IMR-90 (cell line): Measurements from ENCODE around the gene ATP1B4. TPM values are rescaled to one million over a fixed set of nuclear protein-coding genes. Genes with fewer than 3 reads are reported as not detected.

Experiments
- ATAC-seq: fragments of 200-7000 bp; cut with Tn5 transposase; 2 replicates; pipeline ENCODE4 v1.9.1; 2020; ENCODE audit warnings: low read depth, mild to moderate bottlenecking, moderate library complexity
- BruUV-seq: library from RNA; stranded (reverse); fragments of 400-500 nt; replicated peaks from 2 replicates; lab custom pipeline; 2021; lab: Mats Ljungman, UMichigan
- CTCF ChIA-PET: fragments of 300-600 bp; formaldehyde crosslinking; extraction: SDS; loops from one replicate; lab custom pipeline; 2021; ENCODE audit warnings: antibody characterized with exemption; lab: Yijun Ruan, JAX
- POLR2A ChIA-PET: fragments of 300-600 bp; sonication (Branson Sonifier 250); formaldehyde crosslinking; loops from one replicate; lab custom pipeline; 2022; ENCODE audit warnings: antibody characterized with exemption; ENCODE audit not compliant: unreplicated experiment; lab: Charles Lee
- DNase-seq: peaks from one replicate; pipeline ENCODE4 v3.0.0; 2013
- H2AFZ ChIP-seq: replicated peaks from 2 replicates; pipeline ENCODE3; 2013; ENCODE audit warnings: low read length, mild to moderate bottlenecking; ENCODE audit not compliant: poor library complexity
- H2AK5ac ChIP-seq: 2 replicates; pipeline ENCODE4 v1.6.1; 2013; ENCODE audit warnings: low read depth, low read length, inconsistent platforms
- H2AK9ac ChIP-seq: replicated peaks from 2 replicates; pipeline ENCODE3; 2013; ENCODE audit warnings: mild to moderate bottlenecking, low read depth, low read length, moderate library complexity; ENCODE audit not compliant: poor library complexity
- H2BK120ac ChIP-seq: 2 replicates; pipeline ENCODE4 v1.6.1; 2013; ENCODE audit warnings: low read depth, low read length, inconsistent platforms
- H2BK15ac ChIP-seq: 3 replicates; pipeline ENCODE4 v1.6.1; 2013; ENCODE audit warnings: low read depth, low read length, inconsistent platforms
- H2BK20ac ChIP-seq: 2 replicates; pipeline ENCODE4 v1.6.1; 2013; ENCODE audit warnings: low read depth, mild to moderate bottlenecking, inconsistent platforms, low read length, moderate library complexity
- H2BK5ac ChIP-seq: 2 replicates; pipeline ENCODE4 v1.6.1; 2013; ENCODE audit warnings: mild to moderate bottlenecking, low read depth, low read length, inconsistent platforms; ENCODE audit not compliant: poor library complexity, severe bottlenecking
- H3K14ac ChIP-seq: replicated peaks from 2 replicates; pipeline ENCODE4 v1.6.1; 2013; ENCODE audit warnings: low read depth, low read length, inconsistent platforms
- H3K18ac ChIP-seq: 2 replicates; pipeline ENCODE4 v1.6.1; 2013; ENCODE audit warnings: low read depth, low read length, control low read depth
- H3K23ac ChIP-seq: 2 replicates; pipeline ENCODE4 v1.6.1; 2013; ENCODE audit warnings: low read depth, low read length, inconsistent platforms
- H3K27ac ChIP-seq: 2 replicates; pipeline ENCODE4 v1.5.1; 2013; ENCODE audit warnings: mild to moderate bottlenecking, control low read depth, low read length; ENCODE audit not compliant: insufficient read depth
- H3K27me3 ChIP-seq: 2 replicates; pipeline ENCODE4 v1.6.1; 2013; ENCODE audit warnings: low read length; ENCODE audit not compliant: control insufficient read depth, insufficient read depth
- H3K36me3 ChIP-seq: 2 replicates; pipeline ENCODE4 v1.6.1; 2013; ENCODE audit warnings: low read length, mixed read lengths; ENCODE audit not compliant: control insufficient read depth, insufficient read depth
- H3K4ac ChIP-seq: 2 replicates; pipeline ENCODE4 v1.6.1; 2013; ENCODE audit warnings: low read depth, low read length, inconsistent platforms
- H3K4me1 ChIP-seq: 2 replicates; pipeline ENCODE4 v1.6.1; 2013; ENCODE audit warnings: low read length, mixed read lengths; ENCODE audit not compliant: control insufficient read depth, insufficient read depth
- H3K4me2 ChIP-seq: 2 replicates; pipeline ENCODE4 v1.6.1; 2013; ENCODE audit warnings: low read depth, mild to moderate bottlenecking, control low read depth, low read length, moderate library complexity
- H3K4me3 ChIP-seq: 2 replicates; pipeline ENCODE4 v1.5.1; 2013; ENCODE audit warnings: low read depth, mild to moderate bottlenecking, control low read depth, low read length, moderate library complexity; ENCODE audit not compliant: insufficient read depth
- H3K56ac ChIP-seq: 2 replicates; pipeline ENCODE4 v1.6.1; 2013; ENCODE audit warnings: low read length, inconsistent platforms; ENCODE audit not compliant: insufficient read depth; ENCODE audit errors: extremely low read depth
- H3K79me1 ChIP-seq, 2 experiments: 2 replicates each; pipeline ENCODE4 v1.6.1; 2013; ENCODE audit warnings: low read length in 2 of 2, inconsistent platforms in 1 of 2, low read depth in 1 of 2
- H3K9ac ChIP-seq: 2 replicates; pipeline ENCODE4 v1.6.1; 2013; ENCODE audit warnings: low read depth, low read length, control low read depth
- H3K9me1 ChIP-seq: 2 replicates; pipeline ENCODE4 v1.6.1; 2013; ENCODE audit warnings: low read length, inconsistent platforms; ENCODE audit not compliant: insufficient read depth
- H3K9me3 ChIP-seq: 2 replicates; pipeline ENCODE4 v1.6.1; 2013; ENCODE audit warnings: low read length; ENCODE audit not compliant: control insufficient read depth, insufficient read depth
- H4K20me1 ChIP-seq: 2 replicates; pipeline ENCODE4 v1.6.1; 2013; ENCODE audit warnings: low read length, inconsistent platforms; ENCODE audit not compliant: insufficient read depth
- H4K5ac ChIP-seq: 2 replicates; pipeline ENCODE4 v1.6.1; 2013; ENCODE audit warnings: mild to moderate bottlenecking, low read depth, low read length, control low read depth
- H4K8ac ChIP-seq, 2 experiments: 2 replicates each; pipeline ENCODE4 v1.6.1; 2013; ENCODE audit warnings: low read depth in 2 of 2, low read length in 2 of 2, control low read depth in 1 of 2, inconsistent platforms in 1 of 2
- H4K91ac ChIP-seq: 2 replicates; pipeline ENCODE4 v1.6.1; 2013; ENCODE audit warnings: low read depth, low read length, inconsistent platforms; ENCODE audit not compliant: insufficient read depth
- CEBPB ChIP-seq: IDR thresholded peaks from 2 replicates; pipeline ENCODE4 v1.6.1; 2012; ENCODE audit warnings: low read depth, low read length, improper control_type of control experiment
- CHD1 ChIP-seq: IDR thresholded peaks from 2 replicates; pipeline ENCODE4 v1.6.1; 2012; ENCODE audit warnings: low read depth, low read length, improper control_type of control experiment
- RAD21 ChIP-seq: IDR thresholded peaks from 2 replicates; pipeline ENCODE4 v1.6.1; 2012; ENCODE audit warnings: low read length, improper control_type of control experiment
- WGBS, 2 experiments: methylation state at CpG; one replicate each; pipeline versions ENCODE4 v1.1.5 to v1.1.7; 2013; ENCODE audit warnings: missing lambda C conversion rate in 2 of 2; ENCODE audit not compliant: insufficient read length in 1 of 2; ENCODE audit errors: extremely low coverage in 2 of 2; 5-methylcytosine and 5-hydroxymethylcytosine counted together
- dilution Hi-C: fragments of 300-500 bp; cut with HindIII; formaldehyde crosslinking; loops from one replicate; pipeline ENCODE4 v1.14.3; 2018; ENCODE audit warnings: low sequenced_read_pairs; ENCODE audit not compliant: unreplicated experiment
- in situ Hi-C: fragments of 300-500 bp; cut with MboI; formaldehyde crosslinking; loops from 3 replicates; pipeline ENCODE4 v1.14.3; 2019; ENCODE audit warnings: low sequenced_read_pairs, inconsistent platforms, mixed read lengths
- intact Hi-C: fragments of 100-400 bp; cut with micrococcal nuclease; formaldehyde crosslinking; loops from 2 replicates; pipeline ENCODE4 v1.10.0; 2022
- polyA plus RNA-seq, 3 experiments: library from polyadenylated mRNA; depleted of rRNA; stranded (reverse); fragments of >200 nt; gene quantifications; 2 replicates each; pipeline ENCODE4 v1.2.3, GENCODE V29; 2012; ENCODE audit warnings: low replicate concordance in 1 of 3
- total RNA-seq: library from RNA; depleted of rRNA; stranded (reverse); fragments of >200 nt; gene quantifications from 2 replicates; pipeline ENCODE4 v1.2.3, GENCODE V29; 2012

The ATP1B4 gene
- total and polyA plus RNA-seq, 2 of the 4 experiments (the other 2 are of a cell fraction), result not detected

DNA sequence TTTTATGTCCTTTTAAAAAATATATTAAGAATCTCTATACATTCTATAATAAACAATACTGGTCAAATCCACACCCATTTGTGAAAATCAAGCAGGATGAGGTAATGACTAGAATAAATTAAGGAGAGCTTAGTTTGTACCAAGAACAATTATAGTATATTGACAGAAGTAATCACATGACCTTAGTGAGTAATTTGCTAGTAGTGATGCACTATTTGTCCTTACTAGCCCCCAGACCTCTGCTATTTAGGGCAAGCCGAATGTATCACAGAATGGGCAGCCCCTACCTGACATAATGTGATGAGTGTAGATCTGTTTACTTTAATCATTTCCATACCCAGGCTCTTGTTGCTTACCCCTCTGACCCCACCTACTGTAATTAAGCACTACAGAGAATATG is 15.8 kb downstream of the ATP1B4 start:
- Histone ChIP-seq H3K9me3 (no peaks in the 10 kb centered on the region), H2AK9ac (no peak overlapping the region), H4K5ac (no peak overlapping the region), H3K27ac (no peak overlapping the region), H3K56ac (no peak overlapping the region), H4K20me1 (no peaks in the 10 kb centered on the region), H2AFZ (no peak overlapping the region), H4K91ac (no peak overlapping the region), H3K14ac (no peak overlapping the region), H3K9ac (no peak overlapping the region), H2BK20ac (no peak overlapping the region), H2AK5ac (no peak overlapping the region), H3K9me1 (no peaks in the 10 kb centered on the region), H2BK120ac (no peak overlapping the region), H3K79me1 (no peaks in the 10 kb centered on the region), H2BK5ac (no peak overlapping the region), H3K4ac (no peak overlapping the region), H3K23ac (no peak overlapping the region), H2BK15ac (no peak overlapping the region), H3K27me3 (no peaks in the 10 kb centered on the region), H3K36me3 (no peaks in the 10 kb centered on the region), H3K4me1 (no peaks in the 10 kb centered on the region), H3K4me2 (no peak overlapping the region), H3K4me3 (no peak overlapping the region), H4K8ac (no peak overlapping the region), H3K18ac (no peak overlapping the region)
- ATAC-seq (no peak), DNase-seq (no peak)
- WGBS, 2 experiments, result no CpG with 5 or more reads among the region's 1 CpG
- in situ Hi-C loops, result no loop called here
- dilution Hi-C loops, result no loop called here
- CTCF ChIA-PET, result no interaction called here
- BruUV-seq, result no TSS peak
- intact Hi-C loops, result no loop called here
- POLR2A ChIA-PET, result no interaction called here
- TF ChIP-seq RAD21, result no peak
- no peak for TF ChIP-seq CHD1
- TF ChIP-seq CEBPB, result no peak
